MV-4-11 (cell line): ENCODE results near the gene STIM2.
A peak's percentile ranks its signal among the peaks of the same experiment; 100 is the strongest.

Experiments used
- DNase-seq: peaks from one replicate; lab custom pipeline; 2025; lab: John Stamatoyannopoulos, UW

The STIM2 gene

GRCh38 chr4:26900765-26901164 lies 40.1 kb downstream of the STIM2 start:
- DNase-seq = no peak

- DNase-seq = no peak
These were observed 44.5 kb downstream of the STIM2 start for GRCh38 chr4:26905172-26905571.

- DNase-seq = no peak
These were observed 47.3 kb downstream of the STIM2 start for GRCh38 chr4:26907731-26908599.

GRCh38 chr4:26909369-26909768 lies 48.7 kb downstream of the STIM2 start:
- DNase-seq = no peak

- DNase-seq = no peak
These were observed 50.6 kb downstream of the STIM2 start for GRCh38 chr4:26911254-26911653.

- DNase-seq = no peak
These were observed 51.4 kb downstream of the STIM2 start for GRCh38 chr4:26912069-26912468.

- DNase-seq = no peak
These were observed 52.2 kb downstream of the STIM2 start for GRCh38 chr4:26912810-26913209.

GRCh38 chr4:26916195-26916594 lies 55.6 kb downstream of the STIM2 start:
- no peak for DNase-seq

- no peak for DNase-seq
These were observed 70.3 kb downstream of the STIM2 start for GRCh38 chr4:26930964-26931363.

GRCh38 chr4:26931451-26931850 lies 70.8 kb downstream of the STIM2 start:
- DNase-seq = no peak

GRCh38 chr4:26931966-26932365 lies 71.3 kb downstream of the STIM2 start:
- peak; percentile 69 for DNase-seq

- no peak for DNase-seq
These were observed 74.8 kb downstream of the STIM2 start for GRCh38 chr4:26935397-26935796.

GRCh38 chr4:26936284-26937065 lies 75.8 kb downstream of the STIM2 start:
- peak; percentile 31 for DNase-seq

- peak; percentile 72 for DNase-seq
These were observed 76.5 kb downstream of the STIM2 start for GRCh38 chr4:26937139-26937538.

GRCh38 chr4:26937567-26937966 lies 76.9 kb downstream of the STIM2 start:
- no peak for DNase-seq

- no peak for DNase-seq
These were observed 77.9 kb downstream of the STIM2 start for GRCh38 chr4:26938516-26938915.

GRCh38 chr4:26941951-26942350 lies 81.3 kb downstream of the STIM2 start:
- DNase-seq = no peak

GRCh38 chr4:26942871-26943270 lies 82.2 kb downstream of the STIM2 start:
- DNase-seq = no peak

- no peak for DNase-seq
These were observed 82.8 kb downstream of the STIM2 start for GRCh38 chr4:26943391-26943790.

GRCh38 chr4:26945794-26946193 lies 85.2 kb downstream of the STIM2 start:
- no peak for DNase-seq

GRCh38 chr4:26947318-26947717 lies 86.7 kb downstream of the STIM2 start:
- DNase-seq = no peak

- no peak for DNase-seq
These were observed 89.8 kb downstream of the STIM2 start for GRCh38 chr4:26950446-26950845.

- DNase-seq = no peak
These were observed 92.2 kb downstream of the STIM2 start for GRCh38 chr4:26952891-26953290.
